Duodenal mucosa (tissue), 2 donors: ENCODE measurements around the gene PTPRN2.
"Not testable (repeated sequence)": the region's sequence is repeated elsewhere in the genome, so short reads cannot be mapped to it uniquely, and the experiment has no call there.

Experiments
- H3K27ac ChIP-seq: one replicate; pipeline ENCODE4 v1.7.0; 2013; ENCODE audit warnings: low read depth, low read length
- H3K27me3 ChIP-seq, 2 donors: one replicate each; pipeline ENCODE4 v1.7.0; 2013; ENCODE audit warnings: low read length in 2 of 2, control low read depth in 1 of 2; ENCODE audit not compliant: insufficient read depth in 2 of 2, control insufficient read depth in 1 of 2
- H3K36me3 ChIP-seq, 2 donors: one replicate each; pipeline ENCODE4 v1.7.0; 2013; ENCODE audit warnings: low read length in 2 of 2, control low read depth in 1 of 2; ENCODE audit not compliant: insufficient read depth in 2 of 2, control insufficient read depth in 1 of 2
- H3K4me1 ChIP-seq, 2 donors: one replicate each; pipeline ENCODE4 v1.7.0; 2013; ENCODE audit warnings: low read length in 2 of 2, control low read depth in 1 of 2; ENCODE audit not compliant: insufficient read depth in 2 of 2, control insufficient read depth in 1 of 2
- H3K4me3 ChIP-seq, 2 donors: one replicate each; pipeline ENCODE4 v1.7.0; 2013; ENCODE audit warnings: low read length in 2 of 2, low read depth in 1 of 2
- H3K9ac ChIP-seq, 2 donors: one replicate each; pipeline ENCODE4 v1.7.0; 2013; ENCODE audit warnings: low read length in 2 of 2, low read depth in 1 of 2
- H3K9me3 ChIP-seq, 2 donors: one replicate each; pipeline ENCODE4 v1.7.0; 2013; ENCODE audit warnings: low read length in 2 of 2, control low read depth in 1 of 2; ENCODE audit not compliant: control insufficient read depth in 1 of 2

The PTPRN2 gene

DNA sequence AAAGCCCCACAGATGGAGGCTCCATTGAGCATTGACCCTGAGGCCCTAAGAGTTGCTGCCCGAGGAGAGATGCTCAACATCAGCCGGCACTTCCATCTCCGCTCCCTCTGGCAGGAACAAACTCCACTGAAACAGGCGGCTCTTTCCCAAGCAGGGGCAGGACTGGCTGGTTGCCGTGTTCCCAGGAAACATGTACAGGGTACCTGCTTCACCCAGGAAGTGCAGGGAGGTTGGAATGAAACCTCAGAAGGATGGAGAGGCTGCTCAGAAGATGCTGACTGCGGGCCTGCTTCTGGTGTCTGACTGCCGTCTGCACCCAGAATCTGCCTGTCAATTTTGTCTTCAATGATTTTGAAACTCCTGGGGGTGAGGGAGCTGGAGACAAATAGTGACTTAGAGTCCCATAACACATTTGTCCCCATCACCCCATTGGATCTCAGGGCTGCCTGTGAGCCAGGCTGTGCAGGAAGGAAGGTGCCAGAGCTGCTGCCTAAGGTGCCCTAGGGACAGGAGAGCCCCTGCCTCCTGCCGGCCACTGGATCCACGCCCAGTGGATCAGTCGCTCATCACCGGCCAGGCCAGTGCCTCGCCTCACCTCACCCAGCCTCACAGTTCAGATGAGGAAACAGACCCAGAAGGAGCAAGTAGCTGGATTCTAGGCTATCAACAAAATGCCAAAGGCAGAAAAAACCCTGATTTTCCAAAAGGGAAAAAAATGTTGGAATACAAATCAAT lies 237.3 kb downstream of the PTPRN2 start:
- no peak overlapping the region for H3K4me3 ChIP-seq
- H3K9ac ChIP-seq, result no peak overlapping the region
- H3K27ac ChIP-seq, result no peak overlapping the region
- H3K4me1 ChIP-seq, result no peaks in the 10 kb centered on the region
- H3K9me3 ChIP-seq, result peaks cover 0 to 9% of the 10 kb centered on the region in 2 donors
- no peaks in the 10 kb centered on the region for H3K27me3 ChIP-seq
- no peaks in the 10 kb centered on the region for H3K36me3 ChIP-seq

DNA sequence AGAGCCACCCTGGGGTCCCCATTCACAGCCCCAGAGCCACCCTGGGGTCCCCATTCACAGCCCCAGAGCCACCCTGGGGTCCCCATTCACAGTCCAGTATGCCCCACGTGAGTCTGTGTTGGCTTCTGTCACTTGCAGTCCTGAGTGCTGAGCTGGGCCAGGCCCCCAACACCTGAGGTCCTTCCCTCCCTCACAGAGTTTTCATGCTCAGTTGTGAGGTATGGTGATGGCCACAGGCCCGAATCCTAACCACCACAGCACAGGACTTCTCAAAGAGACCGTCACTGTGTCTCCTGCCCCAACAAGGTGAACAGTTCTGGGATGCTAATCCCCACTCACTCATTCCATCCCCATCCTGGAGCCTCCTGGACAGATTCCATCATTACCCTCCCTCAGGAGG lies 239.2 kb downstream of the PTPRN2 start:
- Histone ChIP-seq H3K9ac (no peak overlapping the region), H3K4me3 (no peak overlapping the region), H3K36me3 (no peaks in the 10 kb centered on the region), H3K4me1 (no peaks in the 10 kb centered on the region), H3K9me3 (no peaks in the 10 kb centered on the region), H3K27me3 (no peaks in the 10 kb centered on the region), H3K27ac (no peak overlapping the region)

DNA sequence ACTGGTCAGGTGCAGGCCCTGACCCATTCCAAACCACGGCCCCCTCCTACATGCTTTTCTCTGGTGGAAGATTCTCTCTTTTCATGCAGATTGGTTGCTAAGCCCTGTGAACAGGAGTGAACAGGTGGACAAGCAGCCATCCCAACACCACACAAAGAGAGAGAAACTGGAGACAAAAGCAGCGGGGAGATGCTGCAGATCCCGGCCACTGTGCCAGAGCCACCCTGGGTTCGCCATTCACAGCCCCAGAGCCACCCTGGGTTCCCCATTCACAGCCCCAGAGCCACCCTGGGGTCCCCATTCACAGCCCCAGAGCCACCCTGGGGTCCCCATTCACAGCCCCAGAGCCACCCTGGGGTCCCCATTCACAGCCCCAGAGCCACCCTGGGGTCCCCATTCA lies 239.6 kb downstream of the PTPRN2 start:
- H3K4me1 ChIP-seq, H3K27me3 ChIP-seq, H3K9ac ChIP-seq, H3K4me3 ChIP-seq, H3K9me3 ChIP-seq, H3K36me3 ChIP-seq, H3K27ac ChIP-seq: not testable (repeated sequence)

DNA sequence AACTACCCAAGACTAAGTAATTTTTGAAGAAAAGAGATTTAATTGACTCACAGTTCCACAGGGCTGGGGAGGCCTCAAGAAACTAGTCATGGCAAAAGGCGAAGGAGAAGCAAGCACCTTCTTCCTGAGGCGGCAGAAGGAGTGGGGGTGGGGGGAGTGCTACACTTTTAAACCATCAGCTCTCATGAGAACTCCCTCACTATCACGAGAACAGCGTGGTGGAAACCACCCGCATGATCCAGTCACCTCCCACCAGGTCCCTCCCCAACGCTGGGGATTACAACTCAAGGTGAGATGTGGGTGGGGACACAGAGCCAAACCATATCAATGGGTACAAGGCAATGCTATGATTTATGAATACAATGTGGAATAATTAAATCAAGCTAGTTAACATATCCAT lies 241.9 kb downstream of the PTPRN2 start:
- no peaks in the 10 kb centered on the region for H3K27me3 ChIP-seq
- H3K36me3 ChIP-seq, result no peaks in the 10 kb centered on the region
- H3K9ac ChIP-seq, result no peak overlapping the region
- H3K9me3 ChIP-seq, result peaks cover 0 to 9% of the 10 kb centered on the region in 2 donors
- H3K27ac ChIP-seq, result no peak overlapping the region
- H3K4me1 ChIP-seq, result no peaks in the 10 kb centered on the region
- H3K4me3 ChIP-seq, result no peak overlapping the region

DNA sequence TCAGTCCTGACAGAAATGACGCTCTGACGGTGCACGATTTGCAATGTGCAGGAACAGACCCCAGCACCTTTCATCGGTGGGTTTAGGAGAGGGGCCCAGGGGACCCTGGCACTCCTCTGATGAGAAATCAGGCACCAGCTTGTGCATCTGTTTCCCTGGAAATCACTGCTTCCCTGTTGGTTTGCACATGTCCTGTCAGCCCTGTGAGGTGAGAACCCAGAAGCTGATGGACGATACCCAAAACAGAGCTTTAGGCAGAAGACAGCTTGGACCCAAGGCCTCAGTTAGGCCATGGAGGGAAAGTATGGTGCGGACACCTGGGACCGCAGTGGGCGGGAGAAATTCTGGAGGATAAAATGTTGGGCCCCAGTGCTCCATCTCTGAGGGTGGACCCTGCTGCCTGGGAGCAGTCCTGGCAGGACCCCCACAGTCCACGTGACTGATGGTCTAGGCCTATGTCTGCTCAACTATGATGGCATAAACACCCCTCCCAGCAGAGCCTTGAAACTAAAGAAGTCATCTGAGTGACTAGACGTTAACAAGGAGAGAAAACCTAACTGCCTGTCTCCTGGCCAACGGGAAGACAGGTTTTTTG lies 242.8 kb downstream of the PTPRN2 start:
- no peak overlapping the region for H3K27ac ChIP-seq
- no peaks in the 10 kb centered on the region for H3K27me3 ChIP-seq
- H3K9ac ChIP-seq, result no peak overlapping the region
- no peaks in the 10 kb centered on the region for H3K36me3 ChIP-seq
- no peaks in the 10 kb centered on the region for H3K4me1 ChIP-seq
- H3K4me3 ChIP-seq, result no peak overlapping the region
- peaks cover 0 to 9% of the 10 kb centered on the region in 2 donors for H3K9me3 ChIP-seq

DNA sequence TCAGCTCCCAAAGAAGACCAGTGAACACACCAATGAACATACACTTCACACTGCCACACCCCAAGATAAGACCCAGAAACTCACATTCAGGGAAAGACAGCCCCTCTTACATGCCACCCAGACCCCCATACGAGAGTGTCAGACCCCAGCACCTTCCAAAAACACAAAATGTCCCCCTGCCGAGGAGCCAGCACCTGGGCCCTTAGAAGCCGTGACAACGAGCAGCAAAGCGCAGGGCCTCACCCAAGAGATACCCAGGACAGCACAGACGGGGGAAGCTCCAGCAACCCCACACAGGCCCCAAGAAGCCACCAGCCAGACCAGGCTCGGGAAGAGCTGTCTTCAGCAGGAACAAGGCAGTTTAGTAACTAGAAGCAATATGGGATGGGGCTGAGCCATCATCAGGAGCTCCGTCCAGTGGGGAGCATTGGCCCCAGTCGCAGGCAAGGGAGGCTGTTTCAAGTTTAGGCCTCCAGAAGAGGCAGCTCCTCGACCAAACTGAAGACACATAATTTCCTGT lies 243.6 kb downstream of the PTPRN2 start:
- peaks cover 0 to 9% of the 10 kb centered on the region in 2 donors for H3K9me3 ChIP-seq
- H3K27ac ChIP-seq, result no peak overlapping the region
- H3K4me1 ChIP-seq, result no peaks in the 10 kb centered on the region
- no peaks in the 10 kb centered on the region for H3K27me3 ChIP-seq
- H3K4me3 ChIP-seq, result no peak overlapping the region
- no peak overlapping the region for H3K9ac ChIP-seq
- H3K36me3 ChIP-seq, result no peaks in the 10 kb centered on the region

DNA sequence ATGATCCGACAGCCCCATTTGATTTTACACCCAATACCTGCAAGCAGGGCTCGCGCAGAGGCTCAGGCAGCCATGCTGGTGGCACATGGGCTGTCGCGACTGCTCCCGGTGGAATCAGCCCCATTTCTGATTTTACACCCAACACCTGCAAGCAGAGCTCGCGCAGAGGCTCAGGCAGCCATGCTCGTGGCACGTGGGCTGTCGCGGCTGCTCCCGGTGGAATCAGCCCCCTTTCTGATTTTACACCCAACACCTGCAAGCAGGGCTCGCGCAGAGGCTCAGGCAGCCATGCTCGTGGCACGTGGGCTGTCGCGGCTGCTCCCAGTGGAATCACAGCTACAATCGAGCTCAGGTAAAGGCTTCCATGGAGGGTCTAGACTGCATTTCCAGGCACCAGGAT lies 244.1 kb downstream of the PTPRN2 start:
- no peak overlapping the region for H3K4me3 ChIP-seq
- H3K27me3 ChIP-seq, result no peaks in the 10 kb centered on the region
- H3K9ac ChIP-seq, result no peak overlapping the region
- peaks cover 0 to 9% of the 10 kb centered on the region in 2 donors for H3K9me3 ChIP-seq
- H3K27ac ChIP-seq, result no peak overlapping the region
- H3K36me3 ChIP-seq, result no peaks in the 10 kb centered on the region
- H3K4me1 ChIP-seq, result no peaks in the 10 kb centered on the region

DNA sequence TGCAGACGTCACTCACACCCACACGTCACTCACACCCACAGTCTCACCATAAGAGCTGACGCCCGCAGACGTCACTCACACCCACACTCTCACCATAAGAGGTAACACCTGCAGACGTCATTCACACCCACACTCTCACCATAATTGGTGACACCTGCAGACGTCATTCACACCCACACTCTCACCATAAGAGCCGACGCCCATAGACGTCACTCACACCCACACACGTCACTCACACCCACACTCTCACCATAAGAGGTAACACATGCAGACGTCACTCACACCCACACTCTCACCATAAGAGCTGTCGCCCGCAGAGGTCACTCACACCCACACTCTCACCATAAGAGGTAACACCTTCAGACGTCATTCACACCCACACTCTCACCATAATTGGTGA lies 246.5 kb downstream of the PTPRN2 start:
- H3K9me3 ChIP-seq, result peaks cover 0 to 17% of the 10 kb centered on the region in 2 donors
- H3K27me3 ChIP-seq, H3K36me3 ChIP-seq, H3K27ac ChIP-seq, H3K9ac ChIP-seq, H3K4me1 ChIP-seq, H3K4me3 ChIP-seq: not testable (repeated sequence)

DNA sequence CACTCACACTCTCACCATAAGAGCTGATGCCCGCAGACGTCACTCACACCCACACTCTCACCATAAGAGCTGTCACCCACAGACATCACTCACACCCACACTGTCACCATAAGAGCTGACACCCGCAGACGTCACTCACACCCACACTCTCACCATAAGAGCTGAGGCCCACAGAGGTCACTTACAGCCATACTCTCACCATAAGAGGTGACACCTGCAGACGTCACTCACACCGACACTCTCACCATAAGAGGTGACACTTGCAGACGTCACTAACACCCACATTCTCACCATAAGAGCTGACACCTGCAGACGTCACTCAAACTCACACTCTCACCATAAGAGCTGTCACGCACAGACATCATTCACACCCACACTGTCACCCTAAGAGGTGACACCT lies 250.7 kb downstream of the PTPRN2 start:
- peaks cover 4 to 20% of the 10 kb centered on the region in 2 donors for H3K9me3 ChIP-seq
- H3K4me3 ChIP-seq, H3K4me1 ChIP-seq, H3K9ac ChIP-seq, H3K27me3 ChIP-seq, H3K36me3 ChIP-seq, H3K27ac ChIP-seq: not testable (repeated sequence)

DNA sequence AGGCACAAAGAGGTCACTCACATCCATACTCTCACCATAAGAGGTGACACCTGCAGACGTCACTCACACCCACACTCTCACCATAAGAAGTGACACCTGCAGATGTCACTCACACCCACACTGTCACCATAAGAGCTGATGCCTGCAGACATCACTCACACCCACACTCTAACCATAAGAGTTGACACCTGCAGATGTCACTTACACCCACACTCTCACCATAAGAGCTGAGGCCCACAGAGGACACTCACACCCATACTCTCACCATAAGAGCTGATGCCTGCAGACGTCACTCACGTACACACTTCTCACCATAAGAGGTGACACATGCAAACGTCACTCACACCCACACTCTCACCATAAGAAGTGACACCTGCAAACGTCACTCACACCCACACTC lies 255.1 kb downstream of the PTPRN2 start:
- not testable (repeated sequence) for H3K27ac ChIP-seq, H3K27me3 ChIP-seq, H3K36me3 ChIP-seq, H3K4me3 ChIP-seq, H3K4me1 ChIP-seq, H3K9ac ChIP-seq
- peaks cover 7 to 19% of the 10 kb centered on the region in 2 donors for H3K9me3 ChIP-seq
